AG09309 (cell line): Measurements from ENCODE around the gene TRPV6.

Experiments used
- DNase-seq: peaks from one replicate; pipeline ENCODE4 v3.0.0-alpha.2; 2010; ENCODE audit warnings: low read depth
- H3K4me3 ChIP-seq: 2 replicates; pipeline ENCODE4 v1.5.1; 2011; ENCODE audit warnings: mild to moderate bottlenecking, low read depth, low read length, moderate library complexity; ENCODE audit not compliant: control insufficient read depth
- CTCF ChIP-seq: IDR thresholded peaks from 2 replicates; pipeline ENCODE4 v1.5.1; 2011; ENCODE audit warnings: mild to moderate bottlenecking, low read depth, low read length, inconsistent platforms; ENCODE audit not compliant: insufficient read depth, control insufficient read depth; ENCODE audit errors: missing control alignments

The TRPV6 gene

GRCh38 chr7:142874837-142875236 lies 10.7 kb downstream of the TRPV6 start:
- H3K4me3 ChIP-seq, result no peak overlapping the region
- no peak for DNase-seq
- no peak for TF ChIP-seq CTCF

GRCh38 chr7:142874409-142874808 lies 11.1 kb downstream of the TRPV6 start:
- DNase-seq, result no peak
- no peak for TF ChIP-seq CTCF

GRCh38 chr7:142873871-142874270 lies 11.7 kb downstream of the TRPV6 start:
- DNase-seq, result no peak
- H3K4me3 ChIP-seq, result no peak overlapping the region
- TF ChIP-seq CTCF, result no peak

More at GRCh38 chr7:142874409-142874808, 11.1 kb downstream of the TRPV6 start:
- no peak overlapping the region for H3K4me3 ChIP-seq

- no peak for DNase-seq
- no peak overlapping the region for H3K4me3 ChIP-seq
- TF ChIP-seq CTCF, result peak; percentile 50
These were observed 12.2 kb downstream of the TRPV6 start for GRCh38 chr7:142873281-142873784.

- TF ChIP-seq CTCF, result no peak
- DNase-seq, result no peak
- no peak overlapping the region for H3K4me3 ChIP-seq
These were observed 13.4 kb downstream of the TRPV6 start for GRCh38 chr7:142872106-142872675.

- H3K4me3 ChIP-seq, result no peak overlapping the region
- TF ChIP-seq CTCF, result no peak
- DNase-seq, result no peak
These were observed 14.1 kb downstream of the TRPV6 start for GRCh38 chr7:142871260-142872105.
